ENCODE results near the gene LUZP1. TPM values are rescaled to one million over a fixed set of nuclear protein-coding genes. Genes with fewer than 3 reads are reported as not detected.

Gene LUZP1
- total and polyA plus RNA-seq, 2 donors (not counting 1 experiment from before 2014, with no cell fraction given): 18.8 to 27.2 TPM

DNA sequence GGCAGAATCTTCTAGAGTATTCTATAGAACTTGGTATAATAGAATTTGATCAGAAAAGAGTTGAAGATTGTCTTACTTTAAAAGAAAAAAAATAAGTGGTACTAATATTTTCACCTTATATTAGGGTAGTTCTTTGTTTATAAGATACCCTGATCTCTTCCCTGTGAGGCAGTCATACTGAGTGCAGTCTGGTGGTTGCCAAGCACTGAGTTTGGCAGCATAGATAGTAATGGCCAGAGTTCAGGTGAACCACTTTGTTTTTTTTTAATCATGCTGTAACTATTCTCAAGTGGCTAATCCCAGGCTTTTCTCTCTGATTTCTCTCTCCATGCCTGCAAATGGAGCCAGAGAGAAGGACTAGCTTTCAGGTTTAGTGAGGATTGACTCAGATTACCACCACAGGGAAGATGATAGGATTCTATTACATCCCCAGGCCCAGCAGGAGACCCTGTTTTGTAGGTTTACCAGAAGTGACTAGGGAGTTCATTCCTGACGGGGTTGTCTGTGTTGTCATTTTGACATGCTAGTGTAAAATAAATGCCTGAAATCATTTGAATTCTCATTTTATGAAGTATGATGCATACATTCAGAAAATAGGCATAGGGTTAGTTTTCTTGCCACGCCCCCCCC lies 132.7 kb downstream of the LUZP1 start:
- no peak for TF ChIP-seq EZH2 (IDR thresholded peaks at IDR 0.05; ENCODE audit: low read length, missing control alignments)
- TF ChIP-seq, protein P1, sequence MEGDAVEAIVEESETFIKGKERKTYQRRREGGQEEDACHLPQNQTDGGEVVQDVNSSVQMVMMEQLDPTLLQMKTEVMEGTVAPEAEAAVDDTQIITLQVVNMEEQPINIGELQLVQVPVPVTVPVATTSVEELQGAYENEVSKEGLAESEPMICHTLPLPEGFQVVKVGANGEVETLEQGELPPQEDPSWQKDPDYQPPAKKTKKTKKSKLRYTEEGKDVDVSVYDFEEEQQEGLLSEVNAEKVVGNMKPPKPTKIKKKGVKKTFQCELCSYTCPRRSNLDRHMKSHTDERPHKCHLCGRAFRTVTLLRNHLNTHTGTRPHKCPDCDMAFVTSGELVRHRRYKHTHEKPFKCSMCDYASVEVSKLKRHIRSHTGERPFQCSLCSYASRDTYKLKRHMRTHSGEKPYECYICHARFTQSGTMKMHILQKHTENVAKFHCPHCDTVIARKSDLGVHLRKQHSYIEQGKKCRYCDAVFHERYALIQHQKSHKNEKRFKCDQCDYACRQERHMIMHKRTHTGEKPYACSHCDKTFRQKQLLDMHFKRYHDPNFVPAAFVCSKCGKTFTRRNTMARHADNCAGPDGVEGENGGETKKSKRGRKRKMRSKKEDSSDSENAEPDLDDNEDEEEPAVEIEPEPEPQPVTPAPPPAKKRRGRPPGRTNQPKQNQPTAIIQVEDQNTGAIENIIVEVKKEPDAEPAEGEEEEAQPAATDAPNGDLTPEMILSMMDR (conservative IDR thresholded peaks at IDR 0.05 in 1 of 2, IDR thresholded peaks at IDR 0.05 in 1 of 2; ENCODE audit: low read depth in 1 of 2, low read length in 2 of 2): no peak
- no peak overlapping the region for H3K9ac ChIP-seq (ENCODE audit: insufficient read depth, low read length)
- H3K36me3 ChIP-seq (ENCODE audit: control insufficient read depth, insufficient read depth, low read length): no peaks in the 10 kb centered on the region
- H3K4me1 ChIP-seq (ENCODE audit: control insufficient read depth, extremely low read depth, insufficient read depth, low read length): no peaks in the 10 kb centered on the region
- H4K20me1 ChIP-seq (ENCODE audit: control insufficient read depth, extremely low read depth, insufficient read depth, low read length): no peaks in the 10 kb centered on the region
- no peaks in the 10 kb centered on the region for H3K9me3 ChIP-seq (ENCODE audit: control insufficient read depth, insufficient read depth, low read depth, low read length)
- H3K79me2 ChIP-seq (ENCODE audit: control insufficient read depth, insufficient read depth, low read length): peaks cover 9% of the 10 kb centered on the region
- no peak overlapping the region for H3K4me3 ChIP-seq (replicated peaks in 1 of 4; ENCODE audit: control extremely low read depth in 1 of 4, insufficient read depth in 1 of 4, low read depth in 3 of 4, low read length in 4 of 4)
- DNase-seq (ENCODE audit: low read depth in 2 of 2): no peak
- H2AFZ ChIP-seq (ENCODE audit: low read length): no peak overlapping the region
- no peaks in the 10 kb centered on the region for H3K27me3 ChIP-seq (ENCODE audit: control insufficient read depth, insufficient read depth, low read length)
- H3K4me2 ChIP-seq (ENCODE audit: extremely low read depth, insufficient read depth, low read length): no peak overlapping the region
- no peak overlapping the region for H3K27ac ChIP-seq (ENCODE audit: insufficient read depth, low read length)

Other genes starting within 250 kb of the LUZP1 start
- gene LACTBL1, start 196.0 kb downstream of the LUZP1 start, total RNA-seq: not detected in 2 replicates
- not detected in 2 replicates for gene LACTBL1, start 196.0 kb downstream of the LUZP1 start, polyA plus RNA-seq
- 0.17 TPM in 1 of 2 replicates, not detected in the other for gene TEX46, start 153.0 kb downstream of the LUZP1 start, total RNA-seq
- gene TEX46, start 153.0 kb downstream of the LUZP1 start, polyA plus RNA-seq: not detected in 2 replicates
- gene KDM1A, start 149.4 kb downstream of the LUZP1 start, total RNA-seq: 72.0 and 79.6 TPM in 2 replicates
- gene KDM1A, start 149.4 kb downstream of the LUZP1 start, polyA plus RNA-seq: 72.4 and 80.3 TPM in 2 replicates
- not detected in 2 replicates for gene HTR1D, start 48.6 kb upstream of the LUZP1 start, total RNA-seq
- gene HTR1D, start 48.6 kb upstream of the LUZP1 start, polyA plus RNA-seq: not detected in 2 replicates
- gene HNRNPR, start 175.4 kb upstream of the LUZP1 start, total RNA-seq: 59.1 and 62.1 TPM in 2 replicates
- 141 and 186 TPM in 2 replicates for gene HNRNPR, start 175.4 kb upstream of the LUZP1 start, polyA plus RNA-seq
- 31.5 and 32.6 TPM in 2 replicates for gene ZNF436, start 201.0 kb upstream of the LUZP1 start, total RNA-seq
- 10.7 and 11.9 TPM in 2 replicates for gene ZNF436, start 201.0 kb upstream of the LUZP1 start, polyA plus RNA-seq

All from fibroblast of lung (primary cell).